ENCODE results near the gene NLRP13. TPM values are rescaled to one million over a fixed set of nuclear protein-coding genes. Genes with fewer than 3 reads are reported as not detected.

Gene NLRP13
- polyA plus RNA-seq, 1 donor (not counting 4 experiments of a cell fraction or from before 2014, with no cell fraction given), result not detected

DNA sequence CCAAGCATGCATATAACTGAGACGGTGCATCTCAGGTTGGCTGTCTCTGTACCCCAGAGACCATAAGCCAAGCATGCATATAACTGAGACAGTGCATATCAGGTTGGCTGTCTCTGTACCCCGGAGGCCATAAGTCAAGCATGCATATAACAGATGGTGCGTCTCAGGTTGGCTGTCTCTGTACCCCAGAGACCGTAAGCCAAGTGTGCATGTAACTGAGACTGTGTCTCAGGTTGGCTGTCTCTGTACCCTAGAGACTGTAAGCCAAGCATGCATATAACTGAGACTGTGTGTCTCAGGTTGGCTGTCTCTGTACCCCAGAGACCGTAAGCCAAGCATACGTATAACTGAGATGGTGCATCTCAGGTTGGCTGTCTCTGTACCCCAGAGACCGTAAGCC, 65.0 kb downstream of the NLRP13 start:
- Histone ChIP-seq H3K9me3 (ENCODE audit: control insufficient read depth, low read depth, low read length) (peaks cover 9% of the 10 kb centered on the region), H2AFZ (ENCODE audit: control insufficient read depth, low read length) (no peak overlapping the region), H3K79me2 (ENCODE audit: control insufficient read depth, insufficient read depth, low read length) (no peaks in the 10 kb centered on the region), H3K4me2 (ENCODE audit: control insufficient read depth, extremely low read depth, insufficient read depth, low read depth, low read length) (no peak overlapping the region), H3K4me1 (ENCODE audit: control insufficient read depth, extremely low read depth, insufficient read depth, low read length) (no peaks in the 10 kb centered on the region), H3K27ac (ENCODE audit: control insufficient read depth, insufficient read depth, low read length) (no peak overlapping the region), H4K20me1 (ENCODE audit: control insufficient read depth, extremely low read depth, insufficient read depth, low read length) (no peaks in the 10 kb centered on the region), H3K9me1 (ENCODE audit: control insufficient read depth, extremely low read depth, insufficient read depth, low read length) (no peaks in the 10 kb centered on the region), H3K36me3 (ENCODE audit: control insufficient read depth in 2 of 2, extremely low read depth in 1 of 2, insufficient read depth in 2 of 2, low read length in 2 of 2) (no peaks in the 10 kb centered on the region), H3K27me3 (ENCODE audit: control insufficient read depth, extremely low read depth, insufficient read depth, low read length) (no peaks in the 10 kb centered on the region), H3K4me3 (ENCODE audit: control insufficient read depth in 2 of 3, extremely low read depth in 1 of 3, insufficient read depth in 2 of 3, low read depth in 1 of 3, low read length in 3 of 3) (no peak overlapping the region), H3K9ac (ENCODE audit: control insufficient read depth, extremely low read depth, insufficient read depth, low read length) (no peak overlapping the region)
- DNase-seq (ENCODE audit: low read depth, low spot score), result no peak
- TF ChIP-seq, protein P1, sequence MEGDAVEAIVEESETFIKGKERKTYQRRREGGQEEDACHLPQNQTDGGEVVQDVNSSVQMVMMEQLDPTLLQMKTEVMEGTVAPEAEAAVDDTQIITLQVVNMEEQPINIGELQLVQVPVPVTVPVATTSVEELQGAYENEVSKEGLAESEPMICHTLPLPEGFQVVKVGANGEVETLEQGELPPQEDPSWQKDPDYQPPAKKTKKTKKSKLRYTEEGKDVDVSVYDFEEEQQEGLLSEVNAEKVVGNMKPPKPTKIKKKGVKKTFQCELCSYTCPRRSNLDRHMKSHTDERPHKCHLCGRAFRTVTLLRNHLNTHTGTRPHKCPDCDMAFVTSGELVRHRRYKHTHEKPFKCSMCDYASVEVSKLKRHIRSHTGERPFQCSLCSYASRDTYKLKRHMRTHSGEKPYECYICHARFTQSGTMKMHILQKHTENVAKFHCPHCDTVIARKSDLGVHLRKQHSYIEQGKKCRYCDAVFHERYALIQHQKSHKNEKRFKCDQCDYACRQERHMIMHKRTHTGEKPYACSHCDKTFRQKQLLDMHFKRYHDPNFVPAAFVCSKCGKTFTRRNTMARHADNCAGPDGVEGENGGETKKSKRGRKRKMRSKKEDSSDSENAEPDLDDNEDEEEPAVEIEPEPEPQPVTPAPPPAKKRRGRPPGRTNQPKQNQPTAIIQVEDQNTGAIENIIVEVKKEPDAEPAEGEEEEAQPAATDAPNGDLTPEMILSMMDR (optimal IDR thresholded peaks at IDR 0.05 in 1 of 3, IDR thresholded peaks at IDR 0.05 in 1 of 3, conservative IDR thresholded peaks at IDR 0.05 in 1 of 3; ENCODE audit: extremely low read depth in 1 of 3, insufficient read depth in 2 of 3, low read length in 3 of 3), result no peak
- TF ChIP-seq EZH2 (IDR thresholded peaks at IDR 0.05; ENCODE audit: low read length), result no peak
- FAIRE-seq, result no peak
- dilution Hi-C loops (cut with MboI; ENCODE audit: extremely low pct_ligation_motif_present, low sequenced_read_pairs), result no loop called here

DNA sequence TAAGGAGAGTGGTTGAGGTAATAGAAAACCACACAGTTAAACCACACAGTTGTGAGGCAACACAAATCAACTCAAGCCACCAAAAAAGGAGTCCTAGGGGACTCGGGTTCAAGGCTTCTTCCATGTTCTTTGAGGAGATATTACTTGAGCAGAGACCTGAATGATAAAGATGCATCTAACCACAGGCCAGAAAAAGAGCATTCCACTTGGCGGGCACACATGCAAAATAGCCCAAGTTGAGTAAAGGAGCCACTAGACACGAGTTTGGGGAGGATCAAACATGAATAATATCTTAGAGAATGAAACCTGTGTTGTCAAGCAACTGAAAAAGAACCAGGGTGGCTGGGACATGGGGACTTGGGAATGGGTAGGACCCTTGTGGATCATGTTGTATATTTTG, 65.6 kb downstream of the NLRP13 start:
- H3K4me3 ChIP-seq (ENCODE audit: control insufficient read depth in 2 of 3, extremely low read depth in 1 of 3, insufficient read depth in 2 of 3, low read depth in 1 of 3, low read length in 3 of 3), result no peak overlapping the region
- FAIRE-seq (no peak), DNase-seq (ENCODE audit: low read depth, low spot score) (no peak)

More for the DNA sequence above, 65.6 kb downstream of the NLRP13 start:
- H3K4me1 ChIP-seq (ENCODE audit: control insufficient read depth, extremely low read depth, insufficient read depth, low read length), result no peaks in the 10 kb centered on the region
- peaks cover 9% of the 10 kb centered on the region for H3K9me3 ChIP-seq (ENCODE audit: control insufficient read depth, low read depth, low read length)
- no peaks in the 10 kb centered on the region for H3K9me1 ChIP-seq (ENCODE audit: control insufficient read depth, extremely low read depth, insufficient read depth, low read length)
- H3K27me3 ChIP-seq (ENCODE audit: control insufficient read depth, extremely low read depth, insufficient read depth, low read length), result no peaks in the 10 kb centered on the region
- no peaks in the 10 kb centered on the region for H4K20me1 ChIP-seq (ENCODE audit: control insufficient read depth, extremely low read depth, insufficient read depth, low read length)
- no peaks in the 10 kb centered on the region for H3K36me3 ChIP-seq (ENCODE audit: control insufficient read depth in 2 of 2, extremely low read depth in 1 of 2, insufficient read depth in 2 of 2, low read length in 2 of 2)
- H2AFZ ChIP-seq (ENCODE audit: control insufficient read depth, low read length), result no peak overlapping the region
- no peak overlapping the region for H3K4me2 ChIP-seq (ENCODE audit: control insufficient read depth, extremely low read depth, insufficient read depth, low read depth, low read length)
- dilution Hi-C loops (cut with MboI; ENCODE audit: extremely low pct_ligation_motif_present, low sequenced_read_pairs), result no loop called here
- H3K27ac ChIP-seq (ENCODE audit: control insufficient read depth, insufficient read depth, low read length), result no peak overlapping the region
- TF ChIP-seq, protein P1 (optimal IDR thresholded peaks at IDR 0.05 in 1 of 3, IDR thresholded peaks at IDR 0.05 in 1 of 3, conservative IDR thresholded peaks at IDR 0.05 in 1 of 3; ENCODE audit: extremely low read depth in 1 of 3, insufficient read depth in 2 of 3, low read length in 3 of 3), result no peak
- TF ChIP-seq EZH2 (IDR thresholded peaks at IDR 0.05; ENCODE audit: low read length), result no peak
- no peaks in the 10 kb centered on the region for H3K79me2 ChIP-seq (ENCODE audit: control insufficient read depth, insufficient read depth, low read length)
- no peak overlapping the region for H3K9ac ChIP-seq (ENCODE audit: control insufficient read depth, extremely low read depth, insufficient read depth, low read length)

All from keratinocyte (primary cell).